IPS DF 4.7 (cell line): ENCODE data around the gene CDK16.

Source experiments
- DNase-seq: peaks from one replicate; pipeline ENCODE4 v3.0.0-alpha.2; 2013; ENCODE audit warnings: low spot score; ENCODE audit errors: extremely low read depth

The CDK16 gene

DNA sequence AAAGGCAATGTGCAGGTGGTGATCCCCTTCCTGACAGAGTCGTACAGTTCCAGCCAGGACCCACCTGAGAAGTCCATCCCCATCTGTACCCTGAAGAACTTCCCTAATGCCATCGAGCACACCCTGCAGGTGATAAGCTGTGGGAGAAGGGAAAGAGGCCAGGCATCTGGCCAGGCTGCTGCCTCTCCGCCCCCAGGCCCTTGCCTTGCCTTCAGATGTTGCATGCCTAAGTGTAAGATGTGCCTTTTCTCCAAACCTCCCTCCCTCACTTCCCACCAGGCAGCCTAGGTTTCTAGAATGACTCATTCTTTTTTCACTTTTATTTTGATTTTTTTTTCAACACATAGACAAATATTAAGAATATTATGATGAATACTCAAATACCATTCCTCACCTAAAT, 12.2 kb upstream of the CDK16 start:
- DNase-seq, result no peak

- no peak for DNase-seq
Observed at GRCh38 chrX:47208108-47208507, 10.4 kb upstream of the CDK16 start.

DNA sequence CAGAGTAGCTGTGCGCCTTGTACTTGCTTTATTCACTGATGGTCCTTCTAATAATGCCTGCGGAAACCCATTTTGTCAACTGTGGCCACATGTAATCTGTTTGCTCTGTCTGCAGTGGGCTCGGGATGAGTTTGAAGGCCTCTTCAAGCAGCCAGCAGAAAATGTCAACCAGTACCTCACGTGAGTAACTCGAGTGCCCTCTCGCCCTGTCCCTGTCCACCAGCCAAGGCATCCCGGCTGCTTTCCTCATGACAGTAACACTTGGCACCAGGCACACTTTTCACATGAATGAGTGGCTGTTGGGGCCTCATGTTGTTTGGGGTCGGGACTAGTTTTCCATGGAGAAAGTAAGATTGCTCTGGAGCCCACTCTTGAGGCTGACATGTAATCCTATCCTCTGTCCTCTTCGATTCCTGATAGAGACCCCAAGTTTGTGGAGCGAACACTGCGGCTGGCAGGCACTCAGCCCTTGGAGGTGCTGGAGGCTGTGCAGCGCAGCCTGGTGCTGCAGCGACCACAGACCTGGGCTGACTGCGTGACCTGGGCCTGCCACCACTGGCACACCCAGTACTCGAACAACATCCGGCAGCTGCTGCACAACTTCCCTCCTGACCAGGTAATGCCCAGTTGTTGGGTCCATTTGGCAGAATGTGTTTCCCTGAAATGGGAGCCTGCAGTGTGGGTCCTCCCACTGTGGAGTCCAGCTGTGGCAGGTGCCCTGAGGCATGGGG, 8.8 kb upstream of the CDK16 start:
- DNase-seq, result no peak

GRCh38 chrX:47210661-47211425, 7.6 kb upstream of the CDK16 start:
- DNase-seq, result no peak

GRCh38 chrX:47212381-47213293, 5.8 kb upstream of the CDK16 start:
- DNase-seq, result no peak

GRCh38 chrX:47214435-47215077, 3.9 kb upstream of the CDK16 start:
- no peak for DNase-seq

GRCh38 chrX:47215291-47215900, 3.1 kb upstream of the CDK16 start:
- DNase-seq, result no peak

DNA sequence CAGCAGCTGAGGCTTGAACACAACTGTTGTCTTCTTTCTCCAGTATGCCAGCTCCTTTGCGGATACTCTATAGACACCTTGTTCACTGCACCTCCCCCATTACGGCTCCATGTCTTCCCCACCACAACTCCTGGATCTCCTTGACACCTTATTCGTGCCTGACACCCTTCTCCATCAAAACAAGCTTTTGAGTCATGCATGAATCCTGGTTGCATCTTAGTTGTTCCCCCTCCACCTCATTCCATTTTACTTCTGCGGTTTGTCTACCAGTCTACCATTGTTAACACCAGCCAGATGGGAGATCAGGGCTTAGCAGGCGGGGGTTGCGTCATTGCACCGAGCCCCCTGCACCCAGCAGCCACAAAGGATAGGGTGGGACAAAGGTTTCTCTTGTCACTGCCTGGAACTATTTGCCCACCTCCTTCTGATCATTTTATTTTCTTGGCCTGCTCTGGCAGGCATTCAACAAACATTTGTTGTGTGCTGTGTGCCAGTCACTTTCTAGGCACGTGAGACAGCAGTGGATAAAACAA, 2.0 kb upstream of the CDK16 start:
- no peak for DNase-seq

DNA sequence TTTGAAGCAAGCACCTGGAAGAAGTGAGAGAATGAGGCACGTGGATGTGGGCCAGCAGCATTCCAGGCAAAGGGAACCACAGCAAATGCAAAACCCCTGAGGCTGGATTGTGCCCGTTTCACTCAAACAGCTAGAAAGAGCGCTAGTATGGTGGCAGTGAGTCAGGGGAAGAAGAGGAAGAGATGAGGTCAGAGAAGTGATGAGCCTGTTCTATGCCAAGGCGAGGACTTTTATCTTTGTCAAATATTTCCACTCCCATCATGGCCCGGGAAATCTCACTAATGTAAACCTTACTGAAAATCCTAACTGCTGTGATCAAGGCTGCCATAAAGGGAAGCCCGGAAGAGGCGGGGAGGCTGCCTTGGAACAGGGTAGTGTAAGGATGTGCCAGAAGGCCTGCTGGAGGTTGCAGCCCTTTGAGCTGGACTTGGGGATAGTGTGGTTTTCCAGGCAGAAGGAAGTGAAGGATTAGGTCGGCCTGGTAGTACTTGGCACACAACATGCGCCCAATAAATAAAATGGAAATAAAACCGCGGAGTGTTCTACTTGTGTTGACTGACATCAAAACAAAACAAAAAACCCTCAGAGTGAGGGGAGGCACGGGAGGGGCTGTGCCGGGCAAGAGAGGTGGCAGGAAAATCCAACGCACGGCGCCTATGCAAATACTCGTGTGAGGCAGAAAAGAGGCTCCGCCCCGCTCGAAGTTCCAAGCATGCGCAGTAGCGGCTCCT, 1.2 kb upstream of the CDK16 start:
- no peak for DNase-seq

GRCh38 chrX:47217852-47218279, 615 bp upstream of the CDK16 start:
- DNase-seq, result peak; percentile 81

DNA sequence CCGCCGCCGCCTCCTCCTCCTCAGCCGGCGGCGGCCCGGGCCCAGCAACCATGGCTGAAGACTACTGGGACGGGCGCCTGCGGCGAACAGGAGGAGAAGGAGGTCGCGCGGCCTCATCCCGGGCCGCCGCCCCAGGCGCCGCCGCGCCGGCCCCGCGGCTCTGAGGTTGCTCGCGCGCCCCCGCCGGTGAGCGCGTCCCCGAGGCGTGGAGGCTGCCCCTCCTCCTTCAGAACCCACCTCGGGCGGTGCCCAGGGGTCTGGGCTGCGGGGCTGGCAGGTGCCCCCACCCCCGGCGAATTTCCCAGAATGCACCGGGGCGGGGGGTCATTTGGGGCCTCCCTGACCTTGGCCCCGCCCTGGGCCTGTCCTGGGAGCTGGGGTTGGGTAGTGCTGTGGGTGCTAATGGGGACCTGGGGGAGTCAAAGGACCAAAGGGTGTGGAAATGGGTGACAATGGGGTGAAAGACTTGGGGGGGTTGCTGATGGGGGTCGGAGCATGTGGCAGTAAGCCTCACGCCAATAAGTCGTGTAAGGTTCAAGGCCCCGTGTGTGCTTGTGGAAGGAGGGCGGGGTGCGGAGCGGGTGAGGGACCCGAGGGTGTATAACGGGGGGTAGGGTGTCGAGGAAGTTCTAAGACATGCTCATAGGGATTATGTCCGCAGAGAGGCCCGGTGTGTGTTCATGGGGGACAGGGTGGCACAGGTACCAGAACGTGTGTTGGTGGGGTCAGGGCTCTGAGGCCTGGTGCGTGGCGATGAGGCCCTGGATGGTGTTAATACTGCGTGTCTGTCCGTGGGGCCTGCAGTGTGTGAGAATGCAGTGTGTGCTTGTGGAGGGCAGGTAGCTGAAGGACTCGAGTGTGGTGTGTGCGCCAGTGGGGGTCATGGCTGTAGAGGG, 687 bp downstream of the CDK16 start:
- DNase-seq, result no peak

DNA sequence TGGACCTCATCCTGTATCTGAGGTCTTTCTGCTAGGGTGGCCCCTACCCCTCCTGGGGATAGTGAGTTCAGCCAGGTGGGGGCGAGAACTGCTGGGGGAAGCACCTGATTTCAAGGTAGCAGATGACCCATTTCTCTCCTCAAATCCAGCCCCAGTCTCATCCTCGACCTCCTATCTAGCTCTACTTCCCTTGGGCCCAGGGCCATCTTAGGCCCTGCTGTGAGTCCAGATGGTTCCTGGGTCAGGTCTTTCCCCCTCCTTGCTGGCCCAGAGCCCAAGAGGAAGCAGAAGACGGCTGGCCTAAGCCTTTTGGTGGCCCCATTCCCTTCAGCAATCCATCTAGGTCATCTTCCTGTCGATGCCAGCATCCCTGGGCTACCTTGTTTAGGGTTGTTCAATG, 3.3 kb downstream of the CDK16 start:
- no peak for DNase-seq

DNA sequence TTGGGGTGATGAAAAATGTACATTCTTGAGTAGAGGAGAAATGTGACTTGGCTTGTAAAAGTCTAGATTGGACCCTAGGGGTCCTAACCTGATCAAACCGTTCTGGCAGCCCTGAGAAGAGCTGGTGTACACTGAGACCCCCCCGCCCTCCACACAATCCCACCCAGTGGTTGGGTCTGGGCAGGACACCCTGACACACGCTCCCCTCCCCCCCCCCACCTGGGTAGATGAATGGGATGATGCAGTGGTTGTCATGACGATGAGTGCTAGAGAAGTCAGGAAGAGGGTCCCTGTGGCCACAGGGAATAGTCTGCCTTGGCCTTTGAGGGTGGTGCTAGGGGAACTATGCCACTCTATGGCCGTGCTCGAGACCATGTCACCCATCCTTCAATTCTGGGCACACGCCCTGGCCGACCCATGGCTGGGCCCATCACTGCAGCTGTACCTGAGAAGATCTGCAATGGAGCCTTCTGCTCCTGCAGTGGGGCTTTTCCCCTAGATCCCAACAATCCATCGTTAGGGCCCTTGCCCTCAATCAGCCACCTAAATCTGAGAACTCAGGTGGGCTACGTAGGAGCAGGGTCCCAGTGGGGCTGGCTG, 4.4 kb downstream of the CDK16 start:
- DNase-seq, result no peak

GRCh38 chrX:47223476-47224250, 5.2 kb downstream of the CDK16 start:
- no peak for DNase-seq

DNA sequence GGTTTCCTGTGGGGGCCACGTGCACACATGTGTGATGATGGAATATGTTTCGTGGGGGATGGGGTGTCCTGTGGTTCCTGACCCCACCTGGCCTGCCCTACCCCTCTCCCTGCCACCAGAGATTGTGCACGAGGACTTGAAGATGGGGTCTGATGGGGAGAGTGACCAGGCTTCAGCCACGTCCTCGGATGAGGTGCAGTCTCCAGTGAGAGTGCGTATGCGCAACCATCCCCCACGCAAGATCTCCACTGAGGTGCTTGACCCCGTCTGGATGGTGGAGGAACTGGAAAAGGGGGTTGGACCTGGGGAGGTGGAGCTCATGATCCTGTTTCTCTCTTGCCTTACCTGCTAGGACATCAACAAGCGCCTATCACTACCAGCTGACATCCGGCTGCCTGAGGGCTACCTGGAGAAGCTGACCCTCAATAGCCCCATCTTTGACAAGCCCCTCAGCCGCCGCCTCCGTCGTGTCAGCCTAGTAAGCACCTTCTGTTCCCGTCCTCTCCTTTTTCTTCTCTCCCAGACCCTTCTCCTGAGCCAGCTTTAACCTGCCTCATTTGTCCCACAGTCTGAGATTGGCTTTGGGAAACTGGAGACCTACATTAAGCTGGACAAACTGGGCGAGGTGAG, 5.9 kb downstream of the CDK16 start:
- DNase-seq, result no peak

- no peak for DNase-seq
Observed at GRCh38 chrX:47224896-47225290, 6.4 kb downstream of the CDK16 start.

DNA sequence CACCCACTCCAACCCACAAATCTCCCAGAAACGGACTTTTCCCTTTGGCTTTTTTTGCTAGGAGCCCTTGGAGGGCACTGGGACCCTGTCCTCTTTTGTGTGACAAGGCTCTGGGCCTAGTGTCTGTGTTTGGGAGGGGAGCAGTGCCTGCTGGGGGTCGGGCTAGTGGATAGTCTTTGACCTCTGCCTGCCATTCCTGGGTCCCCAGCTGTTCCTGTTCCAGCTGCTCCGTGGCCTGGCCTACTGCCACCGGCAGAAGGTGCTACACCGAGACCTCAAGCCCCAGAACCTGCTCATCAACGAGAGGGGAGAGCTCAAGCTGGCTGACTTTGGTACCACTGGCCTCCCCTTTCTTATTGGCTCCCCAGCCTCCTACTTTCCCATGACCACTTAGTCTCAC, 7.6 kb downstream of the CDK16 start:
- DNase-seq, result no peak
